ENCODE data around the gene SERPINE2.

- TF ChIP-seq CTCF (IDR thresholded peaks at IDR 0.05): no peak
- TF ChIP-seq POLR2A (IDR thresholded peaks at IDR 0.05): no peak
Measured at GRCh38 chr2:224034017-224034416, 5.1 kb downstream of the SERPINE2 start.

Measured in heart left ventricle (tissue), 13 donors.